Measurements from ENCODE around the gene FBXO42. TPM values are rescaled to one million over a fixed set of nuclear protein-coding genes. Genes with fewer than 3 reads are reported as not detected.

FBXO42 gene
- total RNA-seq, 1 donor from 2014 or later = 17.1 TPM

- intact Hi-C loops (cut with DNase I) = loop anchor here (5.0 kb wide), 1 partner anchor 158 kb away; no protein-coding TSS in a partner anchor
- ATAC-seq (ENCODE audit: poor library complexity) (no peak), DNase-seq (peak; percentile 62)
Observed at GRCh38 chr1:16204634-16205333, 147.5 kb downstream of the FBXO42 start.

- intact Hi-C loops (cut with DNase I) = no loop called here
Observed at GRCh38 chr1:16204216-16204615, 148.1 kb downstream of the FBXO42 start.

DNA sequence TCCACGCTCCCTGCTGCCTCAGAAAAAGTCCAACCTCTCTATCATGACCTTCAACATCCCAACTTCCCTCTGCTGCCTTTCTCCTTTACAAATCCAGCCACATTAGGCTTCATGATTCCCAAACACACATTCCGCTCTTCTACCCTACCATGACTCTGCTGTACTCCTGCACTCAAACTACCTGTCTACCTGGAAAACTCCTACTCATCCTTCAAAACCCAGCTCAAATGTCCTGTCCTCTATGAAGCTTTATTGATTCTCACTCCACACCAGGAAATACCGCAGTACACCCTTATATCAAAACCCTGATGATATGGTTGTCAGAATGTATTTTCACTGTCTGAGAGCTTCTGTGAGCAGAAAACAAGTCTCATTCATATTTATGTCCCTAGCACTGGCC, 148.7 kb downstream of the FBXO42 start:
- intact Hi-C loops (cut with DNase I) = no loop called here
- ATAC-seq (ENCODE audit: poor library complexity) = no peak
- DNase-seq = no peak

More at GRCh38 chr1:16204216-16204615, 148.1 kb downstream of the FBXO42 start:
- no peak for ATAC-seq (ENCODE audit: poor library complexity)
- no peak for DNase-seq

DNA sequence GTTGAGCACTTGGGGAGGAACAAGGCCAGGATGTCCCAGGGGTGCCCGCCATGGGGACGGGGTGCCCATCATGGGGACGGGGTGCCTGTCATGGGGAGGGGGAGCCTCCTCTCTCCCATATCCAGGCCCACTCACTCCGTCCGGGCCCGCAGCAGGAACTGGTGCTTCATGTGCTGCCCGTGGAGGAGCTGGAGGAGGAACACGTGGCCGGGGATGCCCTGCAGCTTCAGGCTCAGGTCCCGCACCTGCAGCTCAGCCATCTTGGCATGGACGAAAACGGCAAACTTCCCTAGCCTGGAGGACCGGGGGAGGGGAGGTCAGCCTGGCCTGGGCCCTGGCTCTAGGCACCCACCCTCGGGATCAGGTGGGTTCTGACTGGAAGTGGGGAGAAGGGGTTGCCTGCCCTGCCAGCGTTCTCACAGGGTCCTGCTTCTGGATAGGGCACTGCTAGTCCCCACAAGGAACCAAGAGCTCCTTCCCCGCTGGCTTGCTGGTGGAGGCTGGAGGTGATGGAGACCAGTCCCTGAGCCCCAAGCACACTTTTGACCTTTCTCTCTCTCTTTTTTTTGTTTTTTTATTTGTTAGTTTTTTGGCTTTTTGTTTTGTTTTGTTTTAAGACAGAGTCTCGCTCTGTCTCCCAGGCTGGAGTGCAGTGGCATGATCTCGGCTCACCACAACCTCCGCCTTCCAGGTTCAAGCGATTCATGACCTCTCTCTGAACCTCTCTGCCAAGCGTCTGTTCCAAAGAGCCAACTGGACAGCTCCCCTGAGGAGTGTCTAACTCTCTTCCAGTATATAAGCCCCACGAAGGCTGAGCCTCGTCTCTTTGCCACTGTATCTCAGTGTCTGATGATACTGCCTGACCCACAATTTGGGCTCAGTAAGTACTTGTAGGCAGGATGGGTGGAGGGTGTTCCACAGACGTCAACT, 149.7 kb downstream of the FBXO42 start:
- intact Hi-C loops (cut with DNase I) = no loop called here
- DNase-seq (no peak), ATAC-seq (ENCODE audit: poor library complexity) (no peak)

- DNase-seq (no peak), ATAC-seq (ENCODE audit: poor library complexity) (no peak)
- intact Hi-C loops (cut with DNase I) = loop anchor here (10.0 kb wide), 1 partner anchor 205 kb away; no protein-coding TSS in a partner anchor
Observed at GRCh38 chr1:16199700-16200099, 152.6 kb downstream of the FBXO42 start.

- ATAC-seq (ENCODE audit: poor library complexity) (no peak), DNase-seq (no peak)
- intact Hi-C loops (cut with DNase I) = loop anchor here (10.0 kb wide), 1 partner anchor 204 kb away; no protein-coding TSS in a partner anchor
Observed at GRCh38 chr1:16199157-16199501, 153.2 kb downstream of the FBXO42 start.

GRCh38 chr1:16198444-16199156, 153.7 kb downstream of the FBXO42 start:
- DNase-seq = no peak
- intact Hi-C loops (cut with DNase I) = loop anchor here (10.0 kb wide), 1 partner anchor 204 kb away; no protein-coding TSS in a partner anchor
- no peak for ATAC-seq (ENCODE audit: poor library complexity)

GRCh38 chr1:16196874-16197273, 155.4 kb downstream of the FBXO42 start:
- no peak for DNase-seq
- intact Hi-C loops (cut with DNase I) = loop anchor here (10.0 kb wide), 1 partner anchor 202 kb away; no protein-coding TSS in a partner anchor
- ATAC-seq (ENCODE audit: poor library complexity) = no peak

Other genes starting within 250 kb of the FBXO42 start
- gene EPHA2, start 196.4 kb downstream of the FBXO42 start, total RNA-seq = 7.3 TPM
- 1.8 TPM for gene ARHGEF19, start 139.8 kb downstream of the FBXO42 start, total RNA-seq
- 10.1 TPM for gene CPLANE2, start 115.3 kb downstream of the FBXO42 start, total RNA-seq
- 91.1 TPM for gene SZRD1, start 14.8 kb upstream of the FBXO42 start, total RNA-seq
- not detected for gene SPATA21, start 84.9 kb upstream of the FBXO42 start, total RNA-seq
- gene NECAP2, start 88.2 kb upstream of the FBXO42 start, total RNA-seq = 14.6 TPM
- gene RNU1-1, start 161.8 kb upstream of the FBXO42 start, total RNA-seq = 9,391 TPM